Activated CD4-positive, alpha-beta T cell treated with anti-CD3 and anti-CD28 coated beads, Interleukin-2, amount 10 ng/mL, durations not matched to agents 24 days and 14 days (primary cell): ENCODE results near the gene CSNK1D. TPM values are rescaled to one million over a fixed set of nuclear protein-coding genes. Genes with fewer than 3 reads are reported as not detected.

Source experiments
- DNase-seq: peaks from one replicate; pipeline ENCODE4 v3.0.0; 2022
- H3K27ac Mint-ChIP-seq: one replicate; pipeline ENCODE4 v1.8.0; 2022; ENCODE audit warnings: mild to moderate bottlenecking, mixed read lengths
- H3K27me3 Mint-ChIP-seq: one replicate; pipeline ENCODE4 v1.8.0; 2022; ENCODE audit warnings: mixed read lengths
- H3K36me3 Mint-ChIP-seq: one replicate; pipeline ENCODE4 v1.8.0; 2022; ENCODE audit warnings: low read depth, mild to moderate bottlenecking, mixed read lengths
- H3K4me1 Mint-ChIP-seq: one replicate; pipeline ENCODE4 v1.8.0; 2021; ENCODE audit warnings: mixed read lengths
- H3K4me3 Mint-ChIP-seq: one replicate; pipeline ENCODE4 v1.8.0; 2022; ENCODE audit warnings: mild to moderate bottlenecking, moderate library complexity, mixed read lengths
- H3K9me3 Mint-ChIP-seq: one replicate; pipeline ENCODE4 v1.8.0; 2021; ENCODE audit warnings: mixed read lengths
- intact Hi-C: fragments of 100-400 bp; cut with micrococcal nuclease; formaldehyde crosslinking; loops from one replicate; pipeline ENCODE4 v1.15.1; 2023
- total RNA-seq: library from RNA; stranded (reverse); gene quantifications from 2 replicates; pipeline ENCODE4 v1.2.3, GENCODE V29; 2022

The CSNK1D gene
- total RNA-seq, 1 donor from 2014 or later = 146 TPM

DNA sequence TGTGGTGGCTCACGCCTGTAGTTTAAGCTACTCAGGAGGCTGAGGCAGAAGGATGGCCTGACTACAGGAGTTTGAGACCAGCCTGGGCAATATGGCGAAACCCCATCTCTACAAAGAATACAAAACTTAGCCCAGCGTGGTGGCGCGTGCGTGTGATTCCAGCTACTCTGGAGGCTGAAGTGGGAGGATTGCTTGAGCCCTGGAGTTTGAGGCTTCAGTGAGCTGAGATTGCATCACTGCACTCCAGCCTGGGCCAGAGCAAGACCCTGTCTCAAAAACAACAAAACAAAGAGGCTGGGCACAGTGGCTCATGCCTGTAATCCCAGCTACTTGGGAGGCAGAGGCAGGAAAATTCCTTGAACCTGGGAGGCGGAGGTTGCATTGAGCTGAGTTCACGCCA, 7.0 kb upstream of the CSNK1D start:
- Mint-ChIP-seq H3K27ac (no peak overlapping the region), H3K4me1 (peaks cover 13% of the 10 kb centered on the region)

DNA sequence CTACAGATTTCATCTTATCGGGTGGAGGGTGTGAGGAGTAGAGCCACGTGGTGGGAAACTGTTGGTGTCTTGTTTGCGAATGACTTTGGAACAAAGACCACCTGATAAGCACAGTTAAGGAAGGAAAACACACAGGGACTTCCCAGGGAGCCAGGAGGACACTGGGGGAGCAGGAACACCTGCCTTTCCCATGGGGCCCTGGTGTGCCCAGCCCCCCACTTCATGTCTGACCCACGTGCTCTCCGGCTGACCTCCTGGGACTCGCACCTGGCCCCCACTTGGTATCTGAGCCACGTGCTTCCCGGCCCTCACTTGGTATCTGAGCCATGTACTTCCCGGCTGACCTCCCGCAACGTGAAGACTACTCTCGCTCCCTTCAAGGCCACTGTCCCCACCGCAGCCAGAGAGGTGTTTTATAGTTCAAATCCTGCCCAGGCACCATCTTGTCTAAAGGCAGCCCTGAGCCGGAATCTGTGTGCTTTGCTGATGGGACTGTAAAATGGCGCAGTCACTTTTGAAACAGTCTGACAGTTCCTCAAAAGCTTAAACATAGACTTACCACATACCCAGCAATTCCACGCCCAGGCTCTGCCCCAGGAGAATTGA, 5.4 kb upstream of the CSNK1D start:
- DNase-seq = no peak
- Mint-ChIP-seq H3K27me3 (peaks cover 2% of the 10 kb centered on the region), H3K9me3 (no peaks in the 10 kb centered on the region), H3K27ac (no peak overlapping the region), H3K36me3 (no peaks in the 10 kb centered on the region), H3K4me3 (no peak overlapping the region), H3K4me1 (peaks cover 16% of the 10 kb centered on the region)
- intact Hi-C loops = no loop called here

More for the DNA sequence above, 7.0 kb upstream of the CSNK1D start:
- Mint-ChIP-seq H3K36me3 (no peaks in the 10 kb centered on the region), H3K27me3 (peaks cover 2% of the 10 kb centered on the region), H3K9me3 (no peaks in the 10 kb centered on the region), H3K4me3 (no peak overlapping the region)
- intact Hi-C loops = no loop called here
- no peak for DNase-seq

GRCh38 chr17:82278308-82278707, 4.8 kb upstream of the CSNK1D start:
- H3K27me3 Mint-ChIP-seq = peaks cover 2% of the 10 kb centered on the region
- no peak for DNase-seq
- peaks cover 11% of the 10 kb centered on the region for H3K4me1 Mint-ChIP-seq
- H3K4me3 Mint-ChIP-seq = no peak overlapping the region
- H3K9me3 Mint-ChIP-seq = no peaks in the 10 kb centered on the region
- peaks cover 2% of the 10 kb centered on the region for H3K36me3 Mint-ChIP-seq
- intact Hi-C loops = no loop called here
- H3K27ac Mint-ChIP-seq = no peak overlapping the region

GRCh38 chr17:82277851-82278250, 4.4 kb upstream of the CSNK1D start:
- no peaks in the 10 kb centered on the region for H3K9me3 Mint-ChIP-seq
- peaks cover 9% of the 10 kb centered on the region for H3K4me1 Mint-ChIP-seq
- peaks cover 2% of the 10 kb centered on the region for H3K27me3 Mint-ChIP-seq
- H3K4me3 Mint-ChIP-seq = no peak overlapping the region
- no peak overlapping the region for H3K27ac Mint-ChIP-seq
- no peak for DNase-seq
- H3K36me3 Mint-ChIP-seq = peaks cover 2% of the 10 kb centered on the region
- intact Hi-C loops = no loop called here

GRCh38 chr17:82276938-82277337, 3.4 kb upstream of the CSNK1D start:
- intact Hi-C loops = no loop called here
- H3K4me1 Mint-ChIP-seq = peaks cover 16% of the 10 kb centered on the region

DNA sequence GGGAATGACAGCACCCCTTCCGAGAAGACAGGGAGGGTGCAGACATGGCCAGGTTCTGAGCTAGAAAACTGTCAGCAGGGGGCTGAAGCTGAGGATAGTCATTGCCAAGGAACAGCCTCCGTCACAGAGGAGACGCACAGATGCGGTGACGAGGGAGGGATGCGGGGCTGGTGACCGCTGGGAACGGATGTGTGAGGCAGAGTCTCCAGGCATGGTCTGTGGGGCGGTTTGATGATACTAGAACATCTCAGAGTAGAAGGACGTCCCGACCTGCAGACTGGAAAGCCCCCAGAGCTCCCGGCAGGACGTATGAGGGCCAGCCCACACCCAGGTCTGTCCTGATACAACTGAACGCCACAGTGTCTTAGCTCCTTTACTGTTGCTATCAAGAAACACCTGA, 1.8 kb upstream of the CSNK1D start:
- Mint-ChIP-seq H3K4me3 (peak overlapping the region; percentile 30), H3K27ac (no peak overlapping the region), H3K4me1 (peaks cover 22% of the 10 kb centered on the region), H3K36me3 (peaks cover 25% of the 10 kb centered on the region), H3K27me3 (peaks cover 2% of the 10 kb centered on the region), H3K9me3 (no peaks in the 10 kb centered on the region)
- DNase-seq = no peak
- intact Hi-C loops = no loop called here

More at GRCh38 chr17:82276938-82277337, 3.4 kb upstream of the CSNK1D start:
- Mint-ChIP-seq H3K27me3 (peaks cover 2% of the 10 kb centered on the region), H3K4me3 (no peak overlapping the region), H3K9me3 (no peaks in the 10 kb centered on the region), H3K27ac (peak overlapping the region; percentile 32), H3K36me3 (peaks cover 9% of the 10 kb centered on the region)
- DNase-seq = no peak

DNA sequence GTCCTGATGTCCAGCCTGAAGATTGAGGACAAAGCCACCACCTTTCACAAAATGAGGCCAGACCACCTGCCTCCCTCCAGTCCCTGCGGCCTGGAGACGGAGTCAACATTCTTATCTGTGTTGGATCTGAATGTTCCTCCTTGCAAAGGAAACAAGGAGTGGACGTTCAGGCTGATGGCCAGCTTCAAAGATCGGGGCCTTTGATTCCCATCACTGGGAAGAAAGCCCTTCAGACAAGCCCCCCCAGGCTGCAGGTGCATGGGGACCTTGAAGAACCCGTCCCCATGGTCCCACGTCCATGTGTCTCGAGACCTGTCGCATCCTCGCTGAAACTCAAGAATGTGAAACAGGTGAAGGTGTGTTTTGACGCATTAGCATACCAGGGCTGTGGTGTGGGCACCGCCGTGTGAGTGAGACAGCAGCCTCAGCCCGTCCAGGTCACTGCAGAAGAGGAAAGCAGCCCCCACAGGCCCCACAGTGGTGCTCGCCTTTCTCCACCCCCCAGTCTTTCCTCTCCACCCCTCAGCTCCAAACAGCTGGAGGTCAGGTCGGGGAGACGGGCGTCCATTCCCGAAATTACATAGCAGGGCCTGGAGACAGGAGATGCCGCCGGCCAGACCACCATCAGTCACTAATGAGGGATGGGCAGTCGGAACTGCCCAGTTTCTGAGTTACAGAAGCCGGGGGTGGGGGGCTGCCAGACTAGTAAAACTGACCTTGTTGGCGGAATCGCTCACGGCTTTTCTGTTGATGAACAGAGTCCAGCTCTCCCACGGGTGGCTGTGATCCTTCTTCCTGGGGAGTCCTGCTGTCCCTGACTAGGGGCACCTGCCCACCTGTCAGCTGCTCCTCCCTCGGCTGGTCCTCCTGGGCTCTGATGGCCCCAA, 877 bp upstream of the CSNK1D start:
- intact Hi-C loops = loop anchor here (5.0 kb wide), 1 partner anchor 37 kb away; no protein-coding TSS in a partner anchor
- Mint-ChIP-seq H3K4me1 (peaks cover 29% of the 10 kb centered on the region), H3K27ac (no peak overlapping the region), H3K27me3 (peaks cover 2% of the 10 kb centered on the region), H3K9me3 (no peaks in the 10 kb centered on the region), H3K4me3 (peak overlapping the region; percentile 88), H3K36me3 (peaks cover 32% of the 10 kb centered on the region)
- DNase-seq = no peak

DNA sequence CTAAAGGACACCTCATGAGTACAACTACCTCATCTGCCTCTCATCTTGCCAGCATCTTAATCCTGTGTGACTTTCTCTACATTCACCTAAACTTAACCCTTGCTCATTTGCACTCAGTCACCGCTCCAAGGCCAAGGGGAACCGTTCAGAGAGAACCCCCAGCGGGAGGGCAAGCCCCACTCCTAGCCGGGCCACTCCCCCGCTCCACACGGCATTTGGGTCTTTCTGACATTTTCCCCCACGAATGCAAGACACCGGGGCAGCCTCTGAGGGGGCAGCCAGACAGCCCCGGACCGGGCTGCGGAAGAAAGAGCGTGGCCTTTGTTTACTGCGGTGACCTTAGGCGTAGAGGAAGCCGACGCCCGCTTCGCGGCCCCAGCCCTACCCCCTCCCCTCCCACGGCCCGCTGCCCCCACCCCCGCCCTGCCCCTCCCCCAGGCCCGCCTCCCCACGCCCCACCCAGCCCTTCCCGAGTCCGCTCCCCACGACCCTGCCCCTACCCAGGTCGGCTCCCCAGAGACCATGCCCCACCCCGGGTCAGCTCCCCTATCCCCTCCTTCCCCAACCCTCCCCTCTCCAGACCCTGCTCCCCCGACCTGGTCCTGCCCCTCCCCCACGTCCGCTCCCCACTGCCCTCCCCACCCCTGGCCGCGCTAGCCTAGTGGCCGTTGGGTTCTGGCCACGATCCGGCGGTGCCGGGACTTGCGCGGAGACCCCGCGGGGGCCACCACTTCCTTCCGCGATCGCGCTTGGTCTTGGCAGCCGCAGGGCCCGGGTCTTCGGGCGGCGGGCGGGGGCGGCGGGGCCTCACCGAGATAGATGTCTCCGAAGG, 789 bp downstream of the CSNK1D start:
- peak; percentile 83 for DNase-seq
- Mint-ChIP-seq H3K4me1 (peaks cover 40% of the 10 kb centered on the region), H3K4me3 (peak overlapping the region; percentile 88), H3K27me3 (no peaks in the 10 kb centered on the region), H3K36me3 (peaks cover 43% of the 10 kb centered on the region), H3K27ac (peak overlapping the region; percentile 100), H3K9me3 (no peaks in the 10 kb centered on the region)
- intact Hi-C loops = loop anchor here (1.0 to 5.0 kb wide), 3 partner anchors 20 to 49 kb away; no protein-coding TSS in a partner anchor

- no peak for DNase-seq
- Mint-ChIP-seq H3K4me3 (peak overlapping the region; percentile 88), H3K36me3 (peaks cover 53% of the 10 kb centered on the region), H3K27me3 (no peaks in the 10 kb centered on the region), H3K4me1 (peaks cover 50% of the 10 kb centered on the region), H3K27ac (no peak overlapping the region), H3K9me3 (no peaks in the 10 kb centered on the region)
- intact Hi-C loops = loop anchor here (5.0 kb wide), 1 partner anchor 34 kb away; no protein-coding TSS in a partner anchor
Measured at GRCh38 chr17:82271401-82271800, 2.1 kb downstream of the CSNK1D start.

DNA sequence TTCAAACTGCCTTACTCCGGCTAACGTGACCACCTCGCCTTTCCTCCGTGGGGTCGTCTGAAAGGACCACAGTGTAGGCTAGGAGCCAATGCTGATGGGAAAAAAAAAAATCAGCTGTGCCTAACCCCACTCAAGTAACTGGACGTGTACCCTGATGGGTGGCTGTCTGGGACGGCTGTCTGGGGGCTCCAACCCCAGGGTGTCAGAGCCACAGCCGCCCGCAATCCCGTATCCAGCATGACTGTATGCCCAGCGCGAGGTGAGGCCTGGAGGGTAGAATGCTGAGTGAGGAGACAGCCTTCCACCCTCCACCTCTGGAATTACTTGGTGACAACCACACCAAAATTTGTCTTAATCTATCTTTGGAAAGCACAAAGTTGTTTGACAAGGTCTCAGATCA, 2.8 kb downstream of the CSNK1D start:
- no peaks in the 10 kb centered on the region for H3K9me3 Mint-ChIP-seq
- H3K4me1 Mint-ChIP-seq = peaks cover 57% of the 10 kb centered on the region
- H3K27ac Mint-ChIP-seq = peak overlapping the region; percentile 18
- H3K36me3 Mint-ChIP-seq = peaks cover 60% of the 10 kb centered on the region
- no peaks in the 10 kb centered on the region for H3K27me3 Mint-ChIP-seq
- no peak for DNase-seq
- H3K4me3 Mint-ChIP-seq = peak overlapping the region; percentile 49
- intact Hi-C loops = loop anchor here (5.0 kb wide), 1 partner anchor 33 kb away; no protein-coding TSS in a partner anchor

GRCh38 chr17:82269882-82270500, 3.5 kb downstream of the CSNK1D start:
- intact Hi-C loops = loop anchor here (5.0 kb wide), 1 partner anchor 33 kb away; no protein-coding TSS in a partner anchor
- H3K36me3 Mint-ChIP-seq = peaks cover 66% of the 10 kb centered on the region
- peaks cover 58% of the 10 kb centered on the region for H3K4me1 Mint-ChIP-seq
- DNase-seq = no peak
- peak overlapping the region; percentile 49 for H3K4me3 Mint-ChIP-seq
- no peaks in the 10 kb centered on the region for H3K27me3 Mint-ChIP-seq
- H3K27ac Mint-ChIP-seq = peak overlapping the region; percentile 70
- no peaks in the 10 kb centered on the region for H3K9me3 Mint-ChIP-seq

DNA sequence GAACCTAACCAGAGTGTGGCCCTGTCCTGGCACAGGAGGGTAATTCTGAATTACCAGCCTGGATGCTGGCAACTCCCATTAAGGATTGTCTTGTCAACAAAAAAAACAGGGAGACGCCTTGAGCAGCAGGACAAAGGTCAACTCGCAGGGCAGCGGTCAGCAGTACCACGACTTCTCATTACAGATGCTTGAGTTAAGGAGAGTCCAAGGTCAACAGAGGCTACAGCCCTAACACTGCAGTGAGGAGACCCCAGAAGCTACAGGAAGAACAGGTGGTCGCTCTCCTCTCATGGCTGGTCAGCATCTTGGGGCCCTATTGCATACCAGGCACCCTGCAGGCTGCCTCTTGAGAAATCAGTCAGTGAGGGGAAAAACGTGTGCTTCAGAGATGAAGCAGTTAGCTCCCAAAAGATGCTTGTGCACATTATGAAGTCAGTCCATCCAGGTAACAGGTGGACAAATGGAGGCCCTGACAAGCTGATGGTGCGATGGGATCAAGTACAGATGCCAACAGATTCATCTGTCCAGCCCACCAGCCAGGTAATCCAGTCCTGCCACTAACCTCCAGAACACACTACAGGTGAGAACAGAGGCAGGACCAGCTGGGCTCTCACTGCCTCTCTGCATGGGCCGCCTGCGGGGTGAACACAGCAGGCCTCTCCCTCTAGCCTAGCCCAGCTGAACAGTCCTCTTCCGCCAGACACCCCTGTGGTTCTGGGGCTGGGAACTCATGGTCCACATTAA, 4.2 kb downstream of the CSNK1D start:
- intact Hi-C loops = no loop called here
- no peak for DNase-seq
- Mint-ChIP-seq H3K27ac (peak overlapping the region; percentile 70), H3K9me3 (no peaks in the 10 kb centered on the region), H3K36me3 (peaks cover 72% of the 10 kb centered on the region), H3K4me1 (peaks cover 56% of the 10 kb centered on the region), H3K27me3 (no peaks in the 10 kb centered on the region), H3K4me3 (peak overlapping the region; percentile 44)
